Endometrial microvascular endothelial cells (primary cell): ENCODE measurements around the gene LRPAP1. TPM values are rescaled to one million over a fixed set of nuclear protein-coding genes. Genes with fewer than 3 reads are reported as not detected.
"Not testable (repeated sequence)": the region's sequence is repeated elsewhere in the genome, so short reads cannot be mapped to it uniquely, and the experiment has no call there.

ENCODE experiments used
- in situ Hi-C: cut with HindIII; loops from 2 replicates; pipeline ENCODE4 v1.10.0; 2017; ENCODE audit warnings: low sequenced_read_pairs, low pct_unique_long_range_greater_than_20kb; ENCODE audit errors: inconsistent ontology term
- total RNA-seq: library from RNA; depleted of rRNA; stranded (reverse); fragments of >200 nt; gene quantifications from one replicate; pipeline ENCODE4 v1.2.3, GENCODE V29; 2015; ENCODE audit errors: inconsistent ontology term

Gene LRPAP1
- total RNA-seq, 1 donor from 2014 or later, result 160 TPM

- in situ Hi-C loops, result no loop called here
Measured at GRCh38 chr4:3468804-3469203, 63.4 kb downstream of the LRPAP1 start.

- in situ Hi-C loops, result no loop called here
Measured at GRCh38 chr4:3468154-3468553, 64.1 kb downstream of the LRPAP1 start.

GRCh38 chr4:3467601-3468031, 64.6 kb downstream of the LRPAP1 start:
- in situ Hi-C loops, result no loop called here

DNA sequence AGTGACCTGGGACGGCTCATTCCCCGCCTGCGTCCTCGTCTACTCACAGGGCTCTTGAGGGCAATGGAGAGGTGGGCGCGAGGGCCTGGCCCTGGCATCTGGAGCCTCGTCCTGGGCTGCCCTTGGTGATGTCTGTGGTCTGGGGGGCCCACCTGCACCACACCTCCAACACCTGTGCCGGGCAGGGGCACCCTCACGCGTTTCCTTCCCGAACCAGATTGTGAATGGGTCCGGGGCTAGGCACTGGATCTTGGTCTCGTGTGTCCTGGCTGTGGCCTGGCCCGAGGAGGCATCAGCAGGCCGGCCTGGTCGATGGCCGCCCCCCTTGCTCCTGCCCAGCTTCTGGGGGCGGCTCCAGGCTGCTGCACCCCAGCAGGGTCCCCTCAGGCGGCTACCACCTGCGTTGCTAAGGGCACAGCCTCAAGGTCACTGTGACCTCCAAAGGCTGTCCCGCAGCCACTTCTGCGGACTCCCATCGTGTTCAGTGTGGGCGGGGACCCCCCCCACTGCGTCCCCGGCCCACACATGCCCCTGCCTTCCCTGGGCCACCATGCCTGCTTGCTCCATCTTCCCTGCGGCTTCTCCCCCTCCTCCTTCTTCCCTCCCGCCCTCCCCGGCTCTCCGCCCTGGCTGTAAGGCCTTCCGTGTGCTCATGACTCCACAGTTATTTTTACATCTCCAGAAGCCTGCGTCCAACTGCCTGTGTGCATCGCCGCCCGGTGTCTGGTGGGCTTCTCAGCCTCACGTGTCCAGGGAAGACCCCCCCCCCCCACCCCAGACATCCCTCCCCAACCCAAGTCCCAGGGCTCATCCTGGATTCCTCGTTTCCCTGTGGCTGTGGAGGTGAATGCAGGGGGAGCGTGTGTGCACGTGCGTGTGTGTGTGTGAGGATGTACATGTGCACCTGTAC, 65.3 kb downstream of the LRPAP1 start:
- in situ Hi-C loops, result no loop called here

DNA sequence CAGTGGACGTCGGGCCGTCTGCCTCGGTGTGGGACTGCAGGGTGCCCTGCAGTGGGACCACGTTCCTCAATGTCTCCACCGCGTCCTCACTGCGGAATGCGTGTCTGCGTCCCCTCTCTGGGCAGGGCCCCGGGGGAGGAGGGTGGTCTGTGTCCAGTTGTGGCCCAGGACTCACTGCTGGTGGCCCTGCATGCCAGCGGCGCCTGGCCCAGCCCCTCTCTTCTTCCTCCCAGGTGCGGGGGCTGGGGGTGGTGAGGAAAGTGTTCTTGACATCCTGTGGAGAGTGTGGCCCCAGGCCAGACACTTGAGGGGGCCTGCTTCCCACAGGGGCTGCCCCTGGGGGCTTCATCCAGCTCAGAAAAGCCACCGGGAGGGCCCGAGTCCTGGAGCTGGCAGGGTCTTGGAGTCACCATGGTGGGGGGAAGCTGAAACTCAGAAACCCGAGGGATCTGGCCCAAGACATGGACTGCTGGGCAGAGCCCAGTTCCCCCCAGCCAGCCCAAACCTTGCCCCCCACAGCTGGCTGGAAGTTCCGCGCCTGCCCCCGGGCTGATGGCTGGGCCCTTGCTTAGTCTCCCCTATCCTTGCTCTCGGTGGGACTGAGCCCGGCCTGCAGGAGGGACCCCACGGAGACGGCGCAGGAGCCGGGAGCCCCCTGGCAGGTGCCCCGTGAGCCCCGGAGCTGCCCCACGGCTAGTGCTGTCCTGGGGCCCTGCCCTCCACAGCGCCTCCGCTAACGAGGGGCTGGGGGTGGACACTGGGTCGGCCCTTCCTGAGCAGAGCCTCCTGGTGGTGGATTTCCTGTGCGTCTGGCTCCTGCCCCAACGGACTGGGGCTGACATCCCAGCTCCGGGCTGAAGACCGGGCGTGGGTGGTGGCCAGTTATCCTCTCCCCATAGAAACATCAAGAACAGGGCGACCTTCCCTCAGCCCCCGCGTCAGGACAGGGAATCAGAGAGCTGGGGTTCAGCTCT, 66.2 kb downstream of the LRPAP1 start:
- in situ Hi-C loops, result no loop called here

DNA sequence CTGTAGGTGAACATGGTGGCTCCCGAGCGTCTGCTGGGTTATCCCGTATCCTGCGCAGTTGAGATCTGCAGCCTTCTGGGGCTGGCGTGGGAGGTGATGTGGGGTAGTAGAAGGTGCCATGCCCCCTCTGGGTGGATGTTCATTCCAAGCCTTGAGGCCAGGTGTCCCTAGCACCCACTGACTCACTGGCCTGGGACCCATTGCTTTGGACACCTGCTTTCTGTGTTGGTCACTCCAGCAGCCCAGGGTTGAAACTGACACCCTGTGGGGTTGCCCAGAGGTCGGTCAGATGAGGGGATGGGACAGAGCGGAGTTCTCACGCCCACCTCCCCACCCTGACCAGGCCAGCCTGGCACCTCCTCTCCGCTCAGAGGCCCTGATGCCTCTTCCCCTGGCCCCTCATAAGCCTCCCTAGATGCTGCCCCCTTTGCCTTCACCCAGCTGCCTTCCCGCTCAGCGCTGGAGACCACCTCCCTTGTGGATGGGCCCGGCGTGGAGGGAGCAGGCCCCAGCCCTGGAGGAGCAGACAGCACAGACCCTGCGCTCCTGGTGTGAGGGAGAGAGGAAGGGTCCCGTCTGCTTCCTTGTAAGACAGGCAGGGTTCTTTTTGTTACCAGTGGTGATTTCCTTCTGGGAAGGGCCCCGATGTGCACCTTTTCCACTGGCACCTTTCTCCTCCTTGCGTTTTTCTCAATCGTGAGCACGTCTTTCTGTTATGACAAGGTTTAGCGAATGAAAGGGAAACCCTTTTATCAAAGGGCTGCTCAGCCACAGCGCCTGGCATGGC, 67.1 kb downstream of the LRPAP1 start:
- in situ Hi-C loops, result no loop called here

- in situ Hi-C loops, result no loop called here
Measured at GRCh38 chr4:3464349-3464905, 67.8 kb downstream of the LRPAP1 start.

DNA sequence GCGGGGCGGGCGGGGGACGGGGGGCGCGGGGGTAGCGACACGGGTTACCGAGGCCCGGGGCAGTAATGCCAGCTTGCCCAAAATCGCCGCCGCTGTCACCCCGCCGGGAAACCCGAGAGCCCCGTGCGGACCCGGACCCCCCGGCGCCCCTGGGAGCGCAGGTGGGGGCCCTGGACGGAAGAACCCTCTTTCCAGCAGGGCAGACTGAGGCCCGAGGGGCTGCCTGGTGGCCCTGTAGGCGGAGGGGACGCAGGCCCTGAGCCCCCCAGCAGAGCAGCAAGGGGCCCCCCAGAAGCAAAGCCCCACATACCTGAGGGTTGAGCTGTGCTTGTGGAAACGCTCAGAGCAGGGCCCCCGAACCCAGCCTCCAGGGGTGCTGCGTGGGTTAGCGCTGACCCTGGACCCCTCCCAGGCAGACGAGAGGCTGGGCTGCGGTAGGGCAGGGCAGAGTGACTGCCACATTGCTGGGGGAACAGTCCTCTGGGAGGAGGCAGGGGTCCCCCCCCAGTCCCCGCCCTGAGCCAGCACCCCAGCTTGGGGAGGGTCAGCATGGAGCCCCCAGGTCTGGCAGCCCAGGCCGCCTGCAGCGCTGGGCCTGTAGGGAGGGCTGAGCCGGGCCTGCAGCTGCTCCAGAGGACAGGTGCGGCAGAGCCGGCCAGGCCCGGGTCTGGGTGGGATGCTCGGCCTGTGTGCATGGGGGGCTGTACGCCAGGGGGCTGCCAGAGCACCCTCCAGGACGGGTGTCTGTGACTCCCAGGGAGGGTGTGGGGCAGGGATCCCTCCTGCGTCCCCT, 68.5 kb downstream of the LRPAP1 start:
- in situ Hi-C loops, result no loop called here

GRCh38 chr4:3462790-3463415, 69.3 kb downstream of the LRPAP1 start, which contains the start of gene DOK7:
Gene DOK7 (plus strand): TSS chr4:3463306. CDS start chr4:3463376, 70 bp downstream.
- in situ Hi-C loops, result no loop called here

GRCh38 chr4:3462321-3462789, 69.9 kb downstream of the LRPAP1 start:
- in situ Hi-C loops, result no loop called here

DNA sequence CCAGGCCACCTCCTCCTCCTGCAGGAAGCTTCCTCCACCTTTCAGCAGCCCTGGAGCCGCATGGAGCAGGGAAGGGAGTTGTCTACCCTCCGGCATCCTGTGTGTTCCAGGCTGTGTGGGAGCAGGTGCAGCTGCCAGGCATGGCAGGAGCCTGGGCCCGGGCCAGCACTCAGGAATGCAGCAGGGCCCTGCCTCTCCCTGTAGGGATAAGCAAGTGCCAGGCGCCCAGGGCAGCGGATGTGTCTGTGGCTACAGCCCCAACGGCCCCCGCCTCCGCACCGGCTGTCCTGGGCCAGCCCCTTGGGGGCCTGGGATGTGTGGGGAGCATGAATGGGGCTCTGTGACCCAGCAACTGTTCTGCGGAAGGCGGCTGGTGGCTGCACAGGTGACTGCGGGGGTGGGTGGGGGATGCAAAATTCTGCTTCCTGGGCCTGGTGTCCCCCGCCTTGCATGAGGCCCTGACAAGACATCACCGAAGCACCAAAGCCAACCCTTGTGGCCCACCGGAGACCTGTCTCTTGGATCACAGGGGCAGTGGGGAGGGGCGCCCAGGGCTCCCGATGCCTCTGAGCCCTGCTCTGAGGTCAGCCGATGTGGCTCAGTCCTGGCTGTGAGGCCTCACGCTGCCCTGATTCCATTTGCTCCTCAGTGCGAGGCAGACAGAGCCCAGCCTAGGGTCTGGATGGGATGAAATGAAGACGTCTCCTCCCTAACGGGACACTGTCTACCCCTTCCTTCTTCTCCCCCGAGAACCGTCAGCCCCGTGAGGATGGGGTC, 70.5 kb downstream of the LRPAP1 start:
- in situ Hi-C loops, result no loop called here

DNA sequence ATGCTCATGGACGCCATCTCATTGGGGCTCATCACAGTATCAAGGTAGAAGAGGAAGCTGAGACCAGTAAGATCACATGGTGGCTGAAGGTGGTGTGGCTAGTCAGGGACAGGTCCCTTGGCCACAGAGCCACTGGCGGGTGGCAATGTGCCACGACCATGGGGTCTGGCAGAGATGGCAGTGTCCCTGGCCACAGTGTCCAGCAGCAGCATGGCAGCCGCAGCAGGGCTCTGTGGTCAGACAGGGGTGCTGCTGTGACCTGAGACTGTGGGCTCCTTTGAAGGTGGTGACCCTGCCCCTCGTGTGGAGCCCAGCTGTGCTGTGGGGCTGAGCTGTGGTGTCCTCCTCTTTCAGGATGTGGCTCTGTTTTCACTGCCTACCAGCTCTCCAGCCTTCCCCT, 71.3 kb downstream of the LRPAP1 start:
- in situ Hi-C loops, result no loop called here

DNA sequence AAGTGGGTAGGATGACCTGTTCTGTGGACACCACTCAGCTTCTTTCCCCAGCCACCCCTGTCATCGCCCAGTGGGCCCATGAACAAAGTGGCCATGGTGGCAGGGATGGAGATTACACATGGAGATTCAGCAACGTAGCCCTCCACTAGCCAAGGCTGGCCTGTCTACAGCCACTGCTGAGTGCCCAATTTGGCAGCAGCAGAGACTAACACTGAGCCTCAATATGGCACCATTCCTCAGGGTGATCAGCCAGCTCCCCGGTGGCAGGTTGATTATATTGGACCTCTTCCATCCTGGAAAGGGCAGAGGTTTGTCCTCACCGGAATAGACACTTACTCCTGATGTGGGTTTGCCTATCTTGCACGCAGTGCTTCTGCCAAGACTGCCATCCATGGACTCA, 73.1 kb downstream of the LRPAP1 start:
- in situ Hi-C loops, result not testable (repeated sequence)

DNA sequence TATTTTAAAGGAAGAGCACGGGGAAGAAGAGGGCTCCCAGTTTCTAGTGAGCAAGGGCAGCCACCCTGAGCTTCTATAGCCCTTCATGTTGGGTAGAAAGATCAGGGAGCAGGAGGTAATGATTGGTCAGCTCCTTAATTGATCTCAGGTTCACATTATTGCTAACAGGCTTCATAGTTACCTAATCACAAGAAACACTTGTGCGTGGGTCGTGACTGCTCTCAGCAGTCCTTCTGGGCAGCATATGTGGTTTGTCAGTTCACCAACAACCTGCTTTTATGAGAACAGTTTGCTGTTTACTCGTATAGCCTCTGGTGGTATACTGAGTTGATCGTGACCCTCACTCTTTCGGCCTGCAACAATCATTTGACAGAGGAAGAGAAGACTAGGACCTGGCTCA, 73.9 kb downstream of the LRPAP1 start:
- in situ Hi-C loops, result no loop called here

- in situ Hi-C loops, result not testable (repeated sequence)
Measured at GRCh38 chr4:3455596-3455995, 76.6 kb downstream of the LRPAP1 start.
